ENCODE results near the gene CLUH. TPM values are rescaled to one million over a fixed set of nuclear protein-coding genes. Genes with fewer than 3 reads are reported as not detected.

The CLUH gene
- total and polyA plus RNA-seq, 2 donors (not counting 3 experiments of a cell fraction or from before 2014, with no cell fraction given): 33.8 to 80.7 TPM

GRCh38 chr17:2719861-2720260, 8.3 kb upstream of the CLUH start:
- POLR2A ChIA-PET: no interaction called here
- Histone ChIP-seq H3K9me1 (replicated peaks; ENCODE audit: control insufficient read depth, extremely low read depth, insufficient read depth, low read length) (no peaks in the 10 kb centered on the region), H3K4me2 (ENCODE audit: insufficient read depth, low read length) (no peak overlapping the region), H3K4me1 (ENCODE audit: control insufficient read depth, extremely low read depth, insufficient read depth, low read length) (no peaks in the 10 kb centered on the region), H2AFZ (ENCODE audit: low read depth, low read length) (no peak overlapping the region), H3K27me3 (ENCODE audit: control insufficient read depth in 2 of 2, insufficient read depth in 2 of 2, low read length in 2 of 2) (peaks cover 11 to 12% of the 10 kb centered on the region in 2 experiments), H3K9ac (replicated peaks; ENCODE audit: extremely low read depth, insufficient read depth, low read length) (no peak overlapping the region), H3K9me3 (replicated peaks; ENCODE audit: control insufficient read depth, insufficient read depth, low read length) (no peaks in the 10 kb centered on the region), H3K4me3 (replicated peaks in 1 of 3; ENCODE audit: insufficient read depth in 1 of 3, low read depth in 1 of 3, low read length in 3 of 3) (no peak overlapping the region), H3K79me2 (ENCODE audit: control insufficient read depth, insufficient read depth, low read length) (no peaks in the 10 kb centered on the region), H3K27ac (ENCODE audit: insufficient read depth, low read depth, low read length) (no peak overlapping the region), H4K20me1 (replicated peaks; ENCODE audit: control insufficient read depth, extremely low read depth, insufficient read depth, low read length) (no peaks in the 10 kb centered on the region), H3K36me3 (ENCODE audit: control insufficient read depth in 2 of 2, extremely low read depth in 1 of 2, insufficient read depth in 2 of 2, low read length in 2 of 2) (no peaks in the 10 kb centered on the region)
- dilution Hi-C loops (cut with MboI; ENCODE audit: extremely low pct_ligation_motif_present, low sequenced_read_pairs): no loop called here
- TF ChIP-seq POLR2AphosphoS5 (IDR thresholded peaks at IDR 0.05; ENCODE audit: insufficient read depth, low read depth, low read length) (no peak), EZH2 (IDR thresholded peaks at IDR 0.05; ENCODE audit: borderline replicate concordance, low read depth, low read length, severe bottlenecking) (no peak), MAX (IDR thresholded peaks at IDR 0.05; ENCODE audit: insufficient read depth, insufficient read length) (no peak), CTCF (IDR thresholded peaks at IDR 0.05; ENCODE audit: extremely low read depth in 1 of 2, insufficient read depth in 1 of 2, low read depth in 1 of 2, low read length in 2 of 2) (no peak), FOS (IDR thresholded peaks at IDR 0.05; ENCODE audit: borderline replicate concordance, insufficient read depth, low read length) (no peak), GATA2 (IDR thresholded peaks at IDR 0.05; ENCODE audit: insufficient read depth, insufficient read length, low read depth, low read length) (no peak), POLR2A (IDR thresholded peaks at IDR 0.05; ENCODE audit: low read depth, low read length) (no peak), MYC (IDR thresholded peaks at IDR 0.05; ENCODE audit: low read depth, low read length) (no peak)
- DNase-seq (ENCODE audit: low read depth, low spot score) (no peak), FAIRE-seq (no peak)
- CTCF ChIA-PET: no interaction called here
- BruUV-seq (replicated peaks): no TSS peak
- intact Hi-C loops (cut with micrococcal nuclease): no loop called here
